HepG2 (cell line): ENCODE data around the gene IPMK.
"Not testable (repeated sequence)": the region's sequence is repeated elsewhere in the genome, so short reads cannot be mapped to it uniquely, and the experiment has no call there.

Experiments
- POLR2AphosphoS5 ChIP-seq: IDR thresholded peaks from 2 replicates; pipeline ENCODE4 v1.6.1; 2012; ENCODE audit warnings: low read depth, low read length
- ZNF605 ChIP-seq: sonication (generic); formaldehyde crosslinking; IDR thresholded peaks from 2 replicates; pipeline ENCODE4 v1.8.0; 2022; ENCODE audit warnings: mild to moderate bottlenecking, missing genetic modification reagents

DNA sequence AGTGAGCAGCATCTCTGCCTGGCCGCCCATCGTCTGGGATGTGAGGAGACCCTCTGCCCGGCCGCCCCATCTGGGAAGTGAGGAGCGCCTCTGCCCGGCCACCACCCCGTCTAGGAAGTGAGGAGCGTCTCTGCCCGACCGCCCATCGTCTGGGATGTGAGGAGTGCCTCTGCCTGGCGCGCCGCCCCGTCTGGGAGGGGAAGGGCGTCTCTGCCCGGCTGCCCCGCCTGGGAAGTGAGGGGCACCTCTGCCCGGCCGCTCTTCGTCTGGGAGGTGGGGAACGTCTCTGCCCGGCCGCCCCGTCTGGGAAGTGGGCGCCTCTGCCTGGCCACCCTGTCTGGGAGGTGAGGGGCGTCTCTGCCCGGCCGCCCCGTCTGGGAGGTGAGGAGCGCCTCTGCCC lies 23.9 kb downstream of the IPMK start:
- TF ChIP-seq ZNF605 (CRISPR knock-in tag); POLR2AphosphoS5: not testable (repeated sequence)
